IMR-90 (cell line): ENCODE data around the gene TXLNA. TPM values are rescaled to one million over a fixed set of nuclear protein-coding genes. Genes with fewer than 3 reads are reported as not detected.
"Not testable (repeated sequence)": the region's sequence is repeated elsewhere in the genome, so short reads cannot be mapped to it uniquely, and the experiment has no call there.

Source experiments
- ATAC-seq: fragments of 200-7000 bp; cut with Tn5 transposase; 2 replicates; pipeline ENCODE4 v1.9.1; 2020; ENCODE audit warnings: low read depth, mild to moderate bottlenecking, moderate library complexity
- BruUV-seq: library from RNA; stranded (reverse); fragments of 400-500 nt; replicated peaks from 2 replicates; lab custom pipeline; 2021; lab: Mats Ljungman, UMichigan
- CTCF ChIA-PET: fragments of 300-600 bp; formaldehyde crosslinking; extraction: SDS; loops from one replicate; lab custom pipeline; 2021; ENCODE audit warnings: antibody characterized with exemption; lab: Yijun Ruan, JAX
- POLR2A ChIA-PET: fragments of 300-600 bp; sonication (Branson Sonifier 250); formaldehyde crosslinking; loops from one replicate; lab custom pipeline; 2022; ENCODE audit warnings: antibody characterized with exemption; ENCODE audit not compliant: unreplicated experiment; lab: Charles Lee
- DNase-seq: peaks from one replicate; pipeline ENCODE4 v3.0.0; 2013
- H2AFZ ChIP-seq: replicated peaks from 2 replicates; pipeline ENCODE3; 2013; ENCODE audit warnings: low read length, mild to moderate bottlenecking; ENCODE audit not compliant: poor library complexity
- H2AK5ac ChIP-seq: 2 replicates; pipeline ENCODE4 v1.6.1; 2013; ENCODE audit warnings: low read depth, low read length, inconsistent platforms
- H2AK9ac ChIP-seq: replicated peaks from 2 replicates; pipeline ENCODE3; 2013; ENCODE audit warnings: mild to moderate bottlenecking, low read depth, low read length, moderate library complexity; ENCODE audit not compliant: poor library complexity
- H2BK120ac ChIP-seq: 2 replicates; pipeline ENCODE4 v1.6.1; 2013; ENCODE audit warnings: low read depth, low read length, inconsistent platforms
- H2BK15ac ChIP-seq: 3 replicates; pipeline ENCODE4 v1.6.1; 2013; ENCODE audit warnings: low read depth, low read length, inconsistent platforms
- H2BK20ac ChIP-seq: 2 replicates; pipeline ENCODE4 v1.6.1; 2013; ENCODE audit warnings: low read depth, mild to moderate bottlenecking, inconsistent platforms, low read length, moderate library complexity
- H2BK5ac ChIP-seq: 2 replicates; pipeline ENCODE4 v1.6.1; 2013; ENCODE audit warnings: mild to moderate bottlenecking, low read depth, low read length, inconsistent platforms; ENCODE audit not compliant: poor library complexity, severe bottlenecking
- H3K14ac ChIP-seq: replicated peaks from 2 replicates; pipeline ENCODE4 v1.6.1; 2013; ENCODE audit warnings: low read depth, low read length, inconsistent platforms
- H3K18ac ChIP-seq: 2 replicates; pipeline ENCODE4 v1.6.1; 2013; ENCODE audit warnings: low read depth, low read length, control low read depth
- H3K23ac ChIP-seq: 2 replicates; pipeline ENCODE4 v1.6.1; 2013; ENCODE audit warnings: low read depth, low read length, inconsistent platforms
- H3K27ac ChIP-seq: 2 replicates; pipeline ENCODE4 v1.5.1; 2013; ENCODE audit warnings: mild to moderate bottlenecking, control low read depth, low read length; ENCODE audit not compliant: insufficient read depth
- H3K27me3 ChIP-seq: 2 replicates; pipeline ENCODE4 v1.6.1; 2013; ENCODE audit warnings: low read length; ENCODE audit not compliant: control insufficient read depth, insufficient read depth
- H3K36me3 ChIP-seq: 2 replicates; pipeline ENCODE4 v1.6.1; 2013; ENCODE audit warnings: low read length, mixed read lengths; ENCODE audit not compliant: control insufficient read depth, insufficient read depth
- H3K4ac ChIP-seq: 2 replicates; pipeline ENCODE4 v1.6.1; 2013; ENCODE audit warnings: low read depth, low read length, inconsistent platforms
- H3K4me1 ChIP-seq: 2 replicates; pipeline ENCODE4 v1.6.1; 2013; ENCODE audit warnings: low read length, mixed read lengths; ENCODE audit not compliant: control insufficient read depth, insufficient read depth
- H3K4me2 ChIP-seq: 2 replicates; pipeline ENCODE4 v1.6.1; 2013; ENCODE audit warnings: low read depth, mild to moderate bottlenecking, control low read depth, low read length, moderate library complexity
- H3K4me3 ChIP-seq: 2 replicates; pipeline ENCODE4 v1.5.1; 2013; ENCODE audit warnings: low read depth, mild to moderate bottlenecking, control low read depth, low read length, moderate library complexity; ENCODE audit not compliant: insufficient read depth
- H3K56ac ChIP-seq: 2 replicates; pipeline ENCODE4 v1.6.1; 2013; ENCODE audit warnings: low read length, inconsistent platforms; ENCODE audit not compliant: insufficient read depth; ENCODE audit errors: extremely low read depth
- H3K79me1 ChIP-seq, 2 experiments: 2 replicates each; pipeline ENCODE4 v1.6.1; 2013; ENCODE audit warnings: low read length in 2 of 2, inconsistent platforms in 1 of 2, low read depth in 1 of 2
- H3K9ac ChIP-seq: 2 replicates; pipeline ENCODE4 v1.6.1; 2013; ENCODE audit warnings: low read depth, low read length, control low read depth
- H3K9me1 ChIP-seq: 2 replicates; pipeline ENCODE4 v1.6.1; 2013; ENCODE audit warnings: low read length, inconsistent platforms; ENCODE audit not compliant: insufficient read depth
- H3K9me3 ChIP-seq: 2 replicates; pipeline ENCODE4 v1.6.1; 2013; ENCODE audit warnings: low read length; ENCODE audit not compliant: control insufficient read depth, insufficient read depth
- H4K20me1 ChIP-seq: 2 replicates; pipeline ENCODE4 v1.6.1; 2013; ENCODE audit warnings: low read length, inconsistent platforms; ENCODE audit not compliant: insufficient read depth
- H4K5ac ChIP-seq: 2 replicates; pipeline ENCODE4 v1.6.1; 2013; ENCODE audit warnings: mild to moderate bottlenecking, low read depth, low read length, control low read depth
- H4K8ac ChIP-seq, 2 experiments: 2 replicates each; pipeline ENCODE4 v1.6.1; 2013; ENCODE audit warnings: low read depth in 2 of 2, low read length in 2 of 2, control low read depth in 1 of 2, inconsistent platforms in 1 of 2
- H4K91ac ChIP-seq: 2 replicates; pipeline ENCODE4 v1.6.1; 2013; ENCODE audit warnings: low read depth, low read length, inconsistent platforms; ENCODE audit not compliant: insufficient read depth
- WGBS, 2 experiments: methylation state at CpG; one replicate each; pipeline versions ENCODE4 v1.1.5 to v1.1.7; 2013; ENCODE audit warnings: missing lambda C conversion rate in 2 of 2; ENCODE audit not compliant: insufficient read length in 1 of 2; ENCODE audit errors: extremely low coverage in 2 of 2; 5-methylcytosine and 5-hydroxymethylcytosine counted together
- dilution Hi-C: fragments of 300-500 bp; cut with HindIII; formaldehyde crosslinking; loops from one replicate; pipeline ENCODE4 v1.14.3; 2018; ENCODE audit warnings: low sequenced_read_pairs; ENCODE audit not compliant: unreplicated experiment
- in situ Hi-C: fragments of 300-500 bp; cut with MboI; formaldehyde crosslinking; loops from 3 replicates; pipeline ENCODE4 v1.14.3; 2019; ENCODE audit warnings: low sequenced_read_pairs, inconsistent platforms, mixed read lengths
- intact Hi-C: fragments of 100-400 bp; cut with micrococcal nuclease; formaldehyde crosslinking; loops from 2 replicates; pipeline ENCODE4 v1.10.0; 2022
- polyA plus RNA-seq, 3 experiments: library from polyadenylated mRNA; depleted of rRNA; stranded (reverse); fragments of >200 nt; gene quantifications; 2 replicates each; pipeline ENCODE4 v1.2.3, GENCODE V29; 2012; ENCODE audit warnings: low replicate concordance in 1 of 3
- total RNA-seq: library from RNA; depleted of rRNA; stranded (reverse); fragments of >200 nt; gene quantifications from 2 replicates; pipeline ENCODE4 v1.2.3, GENCODE V29; 2012

Gene TXLNA
- total and polyA plus RNA-seq, 2 of the 4 experiments (the other 2 are of a cell fraction), result 47.6 to 102 TPM

- H3K18ac ChIP-seq, H3K27ac ChIP-seq, H3K27me3 ChIP-seq, H4K8ac ChIP-seq, ATAC-seq, H3K4me2 ChIP-seq, H3K23ac ChIP-seq, H2AFZ ChIP-seq, H2BK15ac ChIP-seq, POLR2A ChIA-PET, H2AK5ac ChIP-seq, H3K4ac ChIP-seq, H3K4me3 ChIP-seq, H4K5ac ChIP-seq, H2BK5ac ChIP-seq, H2BK120ac ChIP-seq, H2BK20ac ChIP-seq, DNase-seq, H2AK9ac ChIP-seq, BruUV-seq, H3K56ac ChIP-seq, dilution Hi-C loops, in situ Hi-C loops, H3K36me3 ChIP-seq, intact Hi-C loops, H3K9ac ChIP-seq, H3K9me3 ChIP-seq, H4K91ac ChIP-seq, H3K14ac ChIP-seq: not testable (repeated sequence)
- Histone ChIP-seq H3K4me1 (peaks cover 10% of the 10 kb centered on the region), H3K79me1 (peaks cover 29 to 67% of the 10 kb centered on the region in 2 experiments), H3K9me1 (peaks cover 10% of the 10 kb centered on the region), H4K20me1 (peaks cover 48% of the 10 kb centered on the region)
- WGBS, 2 experiments, result 100% methylated on average over 3 of the region's 5 CpGs; no CpG with 5 or more reads in 1 of the 2 experiments
- CTCF ChIA-PET, result interaction anchor here (0.6 kb wide), 1 partner anchor 7 kb away, joined by 3 read pairs; no protein-coding TSS in a partner anchor
Observed at GRCh38 chr1:32147799-32148198, 31.7 kb upstream of the TXLNA start.
